ENCODE measurements around the gene CASTOR2.

GRCh38 chr7:75050501-75050900 is 86.0 kb downstream of the CASTOR2 start:
- no peak for TF ChIP-seq CTCF (IDR thresholded peaks at IDR 0.05 in 4 of 5, conservative IDR thresholded peaks at IDR 0.05 in 1 of 5)
- no peak for TF ChIP-seq POLR2A (IDR thresholded peaks at IDR 0.05)

Data from gastrocnemius medialis (tissue), 4 donors.